ENCODE data around the gene OR52E1. TPM values are rescaled to one million over a fixed set of nuclear protein-coding genes. Genes with fewer than 3 reads are reported as not detected.
"Not testable (repeated sequence)": the region's sequence is repeated elsewhere in the genome, so short reads cannot be mapped to it uniquely, and the experiment has no call there.

The OR52E1 gene
- not detected for total RNA-seq
- long read RNA-seq = 0 reads

- intact Hi-C loops (cut with DNase I) = no loop called here
- DNase-seq (ENCODE audit: missing footprints) = no peak
- no peak for ATAC-seq
Observed at GRCh38 chr11:5069272-5069671, at the start of gene OR52E1. Gene OR52E1 (plus strand): TSS chr11:5069572.

- intact Hi-C loops (cut with DNase I) = no loop called here
- ATAC-seq = peak; percentile 67
- DNase-seq (ENCODE audit: missing footprints) = no peak
Observed at GRCh38 chr11:5021996-5022395, 47.4 kb upstream of the OR52E1 start.

GRCh38 chr11:5036669-5037068 lies 32.7 kb upstream of the OR52E1 start:
- intact Hi-C loops (cut with DNase I) = no loop called here
- DNase-seq (ENCODE audit: missing footprints) = no peak
- ATAC-seq = no peak

GRCh38 chr11:5037926-5038325 lies 31.4 kb upstream of the OR52E1 start:
- no peak for DNase-seq (ENCODE audit: missing footprints)
- ATAC-seq = no peak
- intact Hi-C loops (cut with DNase I) = no loop called here

DNA sequence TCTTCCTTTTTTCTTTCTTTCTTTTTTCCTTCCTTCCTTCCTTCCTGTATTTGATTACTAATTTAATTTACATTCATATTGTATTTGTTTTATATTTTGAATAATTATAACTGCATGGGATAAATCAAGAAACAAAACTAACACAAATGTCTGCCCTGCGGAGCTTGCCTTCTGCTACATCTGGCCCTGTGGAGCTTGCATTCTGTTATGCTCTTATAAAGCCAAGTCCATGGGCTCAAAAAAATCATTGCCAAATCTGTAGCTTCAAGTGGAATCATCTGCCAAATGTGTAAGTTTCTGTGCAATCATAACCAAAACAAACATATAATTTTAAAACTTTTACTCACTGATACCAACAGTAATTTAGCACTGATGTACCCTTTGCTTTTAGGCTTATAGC lies 31.0 kb upstream of the OR52E1 start:
- ATAC-seq (no peak), DNase-seq (ENCODE audit: missing footprints) (no peak)
- intact Hi-C loops (cut with DNase I) = no loop called here

GRCh38 chr11:5040876-5041275 lies 28.5 kb upstream of the OR52E1 start:
- DNase-seq (ENCODE audit: missing footprints) (no peak), ATAC-seq (no peak)
- intact Hi-C loops (cut with DNase I) = no loop called here

DNA sequence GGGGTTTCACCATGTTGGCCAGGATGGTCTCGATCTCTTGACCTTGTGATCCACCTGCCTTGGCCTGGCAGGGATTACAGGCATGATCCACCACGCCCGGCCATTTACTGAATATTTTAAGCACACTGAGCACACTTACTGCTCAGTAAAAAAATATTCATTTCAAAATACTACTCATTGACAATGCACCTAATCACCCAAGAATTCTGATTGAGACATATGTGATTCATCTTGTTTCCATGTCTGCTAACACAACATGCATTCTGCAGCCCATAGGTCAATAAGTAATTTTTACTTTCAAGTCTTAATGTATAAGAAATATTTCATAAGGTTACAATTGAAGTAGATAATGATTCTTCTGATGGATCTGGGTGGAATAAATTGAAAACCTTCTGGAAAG lies 27.3 kb upstream of the OR52E1 start:
- DNase-seq (ENCODE audit: missing footprints) = no peak
- no peak for ATAC-seq
- intact Hi-C loops (cut with DNase I) = no loop called here

DNA sequence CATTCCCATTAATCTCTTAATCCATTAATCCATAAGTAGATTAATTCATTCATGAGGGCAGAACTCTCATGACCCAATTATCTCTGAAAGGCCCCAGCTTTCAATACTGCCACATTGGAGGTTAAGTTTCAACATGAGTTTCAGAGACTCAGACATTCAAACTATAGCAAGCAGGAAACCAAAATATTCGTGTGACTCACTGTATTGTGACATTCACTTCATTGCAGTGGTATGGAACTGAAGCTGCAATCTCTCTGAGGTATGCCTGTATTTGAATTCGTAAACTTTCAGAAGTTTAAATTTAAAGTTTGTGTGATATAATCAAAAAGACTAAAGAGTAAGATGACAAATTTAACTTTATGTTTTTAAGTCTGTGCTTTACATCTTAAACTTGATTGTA lies 26.0 kb upstream of the OR52E1 start:
- intact Hi-C loops (cut with DNase I) = no loop called here
- DNase-seq (ENCODE audit: missing footprints) (no peak), ATAC-seq (no peak)

- intact Hi-C loops (cut with DNase I) = no loop called here
- no peak for ATAC-seq
- DNase-seq (ENCODE audit: missing footprints) = no peak
Observed at GRCh38 chr11:5046226-5046625, 23.1 kb upstream of the OR52E1 start, which contains the start of gene OR52J3. Gene OR52J3 (plus strand): TSS chr11:5046526. CDS start chr11:5046526, 0 bp downstream.

GRCh38 chr11:5046754-5047330 lies 22.5 kb upstream of the OR52E1 start:
- no peak for ATAC-seq
- intact Hi-C loops (cut with DNase I) = no loop called here
- no peak for DNase-seq (ENCODE audit: missing footprints)

DNA sequence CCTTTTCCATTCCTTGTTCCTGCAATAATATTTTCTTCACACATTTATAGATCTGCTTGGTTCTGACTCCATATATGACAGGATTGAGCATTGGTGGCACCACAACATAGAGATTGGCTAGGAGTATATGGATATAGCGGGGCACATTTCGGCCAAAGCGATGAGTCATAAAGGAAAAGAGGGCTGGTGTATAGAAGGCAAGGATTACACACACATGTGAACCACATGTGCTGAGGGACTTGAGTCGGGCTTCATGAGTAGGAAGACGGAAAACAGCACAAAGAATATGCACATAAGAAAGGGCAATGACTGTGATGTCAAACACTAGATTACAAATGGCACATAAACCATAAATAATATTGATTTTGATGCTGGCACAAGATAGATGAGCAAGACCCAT lies 10.7 kb upstream of the OR52E1 start:
- intact Hi-C loops (cut with DNase I); DNase-seq (ENCODE audit: missing footprints); ATAC-seq: not testable (repeated sequence)

GRCh38 chr11:5059391-5059790 lies 10.0 kb upstream of the OR52E1 start, which contains the start of gene OR52E2:
Gene OR52E2 (minus strand): TSS chr11:5059627. CDS start chr11:5059627, 0 bp downstream.
- intact Hi-C loops (cut with DNase I) = no loop called here
- DNase-seq (ENCODE audit: missing footprints) = no peak
- ATAC-seq = no peak

DNA sequence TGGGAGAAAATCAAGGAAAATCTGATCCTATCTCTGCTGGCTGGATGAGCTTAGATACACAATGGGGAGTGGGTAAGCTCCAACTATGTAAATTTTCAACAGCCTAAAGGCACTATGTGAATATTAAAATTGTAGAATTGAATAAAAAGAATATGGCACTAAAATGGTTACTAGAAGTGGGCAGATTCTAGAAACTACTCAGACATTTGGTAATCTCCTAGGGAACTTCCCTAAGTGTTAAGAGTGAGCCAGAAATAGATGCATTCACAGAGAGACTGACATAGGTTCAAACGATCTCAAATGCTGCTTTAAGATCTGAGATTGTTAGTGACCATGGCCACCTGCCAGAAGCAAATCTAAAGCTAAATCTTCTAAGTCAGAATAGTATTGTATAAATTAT lies 4.3 kb upstream of the OR52E1 start:
- DNase-seq (ENCODE audit: missing footprints) = no peak
- ATAC-seq = no peak
- intact Hi-C loops (cut with DNase I) = no loop called here

- intact Hi-C loops (cut with DNase I) = no loop called here
- ATAC-seq = no peak
Observed at GRCh38 chr11:5071799-5072198, 2.4 kb downstream of the OR52E1 start.

GRCh38 chr11:5081405-5081804 lies 12.0 kb downstream of the OR52E1 start:
- no peak for DNase-seq (ENCODE audit: missing footprints)
- intact Hi-C loops (cut with DNase I) = no loop called here
- no peak for ATAC-seq

More at GRCh38 chr11:5071799-5072198, 2.4 kb downstream of the OR52E1 start:
- no peak for DNase-seq (ENCODE audit: missing footprints)

DNA sequence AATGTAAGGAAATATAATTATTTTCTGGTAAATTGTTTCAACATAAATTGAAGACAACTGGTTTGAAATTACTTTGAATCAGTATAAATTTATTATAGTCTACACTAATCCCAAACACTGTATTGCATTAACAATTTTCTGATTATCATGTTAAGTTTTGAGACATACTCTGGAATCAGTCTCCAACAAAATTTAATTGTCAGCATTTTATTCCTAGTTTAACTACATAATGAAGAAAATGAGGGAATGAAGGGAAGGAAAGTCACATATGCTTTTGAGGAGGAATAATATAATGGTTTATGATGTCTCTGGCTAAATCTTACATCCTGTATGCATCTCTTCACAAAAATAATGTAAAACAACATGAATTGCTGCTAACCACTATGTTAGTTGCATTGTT lies 14.2 kb downstream of the OR52E1 start:
- DNase-seq (ENCODE audit: missing footprints) (no peak), ATAC-seq (no peak)
- intact Hi-C loops (cut with DNase I) = no loop called here

DNA sequence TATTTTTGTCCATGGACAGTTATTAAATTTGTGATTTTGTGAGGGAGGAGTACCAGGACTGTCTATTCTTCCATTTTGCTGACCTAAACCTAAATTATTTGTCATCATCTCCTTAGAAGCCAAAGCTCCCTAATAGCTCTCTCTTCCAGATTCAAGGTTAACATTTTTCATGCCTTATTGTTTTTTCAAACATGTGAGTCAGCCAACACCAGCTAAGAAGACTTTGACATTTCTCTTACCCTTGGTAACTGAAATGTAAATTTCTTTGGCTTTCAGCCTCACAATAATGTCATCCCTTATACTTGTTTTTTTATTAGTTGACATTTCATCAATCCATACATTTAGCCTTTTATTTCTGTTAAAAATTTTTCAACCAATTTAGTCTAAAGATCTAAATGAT lies 19.2 kb downstream of the OR52E1 start:
- intact Hi-C loops (cut with DNase I) = no loop called here
- DNase-seq (ENCODE audit: missing footprints) (no peak), ATAC-seq (no peak)

DNA sequence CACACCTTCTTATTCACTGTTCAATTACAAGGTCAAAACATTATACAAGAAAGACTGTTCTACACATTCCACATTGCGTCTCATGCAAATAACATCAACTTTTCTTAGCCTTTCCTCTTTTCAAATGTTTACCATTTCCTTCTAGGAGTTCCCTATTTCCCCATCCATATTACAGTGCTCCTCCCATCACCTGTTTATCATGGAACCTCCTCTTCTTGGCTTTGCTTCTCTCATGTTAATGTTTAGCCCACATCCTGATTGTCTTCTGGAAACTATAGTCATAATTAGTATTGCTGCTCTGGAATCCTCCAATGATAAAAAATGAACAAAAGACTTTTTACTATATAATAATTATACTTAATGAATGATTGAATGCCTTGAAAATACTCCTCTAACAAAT lies 21.3 kb downstream of the OR52E1 start:
- intact Hi-C loops (cut with DNase I) = no loop called here

DNA sequence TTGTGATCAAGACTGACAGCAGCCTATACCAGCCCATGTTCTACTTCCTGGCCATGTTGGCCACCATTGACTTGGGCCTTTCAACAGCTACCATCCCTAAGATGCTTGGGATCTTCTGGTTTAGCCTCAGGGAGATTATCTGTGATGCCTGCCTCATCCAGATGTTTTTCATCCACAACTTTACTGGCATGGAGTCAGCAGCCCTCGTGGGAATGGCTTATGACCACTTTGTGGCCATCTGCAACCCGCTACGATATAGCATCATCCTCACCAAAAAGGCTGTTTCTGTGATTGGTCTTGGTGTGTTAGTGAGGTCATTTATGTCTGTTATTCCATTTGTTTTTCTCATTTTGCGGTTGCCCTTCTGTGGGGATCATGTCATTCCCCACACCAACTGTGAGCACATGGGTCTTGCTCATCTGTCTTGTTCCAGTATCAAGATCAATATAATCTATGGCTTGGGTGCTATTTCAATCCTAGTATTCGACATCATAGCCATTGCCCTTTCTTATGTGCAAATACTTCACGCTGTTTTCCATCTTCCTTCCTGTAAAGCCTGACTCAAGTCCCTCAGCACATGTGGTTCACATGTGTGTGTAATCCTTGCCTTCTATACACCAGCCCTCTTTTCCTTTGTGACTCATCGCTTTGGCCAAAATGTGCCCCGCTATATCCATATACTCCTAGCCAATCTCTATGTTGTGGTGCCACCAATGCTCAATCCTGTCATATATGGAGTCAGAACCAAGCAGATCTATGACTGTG lies 23.6 kb downstream of the OR52E1 start:
- intact Hi-C loops (cut with DNase I) = no loop called here
- DNase-seq (ENCODE audit: missing footprints) = no peak
- no peak for ATAC-seq

More for the DNA sequence above, 21.3 kb downstream of the OR52E1 start:
- no peak for ATAC-seq
- no peak for DNase-seq (ENCODE audit: missing footprints)

- ATAC-seq = no peak
- intact Hi-C loops (cut with DNase I) = no loop called here
- no peak for DNase-seq (ENCODE audit: missing footprints)
Observed at GRCh38 chr11:5096011-5096410, 26.6 kb downstream of the OR52E1 start.

Measured in Right ventricle myocardium inferior (tissue), 1 donor.